GM19452 (cell line): ENCODE results near the gene LTV1.
A peak's percentile ranks its signal among the peaks of the same experiment; 100 is the strongest.
"Not testable (repeated sequence)": the region's sequence is repeated elsewhere in the genome, so short reads cannot be mapped to it uniquely, and the experiment has no call there.

Source experiments
- ATAC-seq: cut with Tn5 transposase; IDR thresholded peaks from one replicate; pipeline ENCODE4 v1.9.1; 2021; ENCODE audit not compliant: unreplicated experiment

Gene LTV1

DNA sequence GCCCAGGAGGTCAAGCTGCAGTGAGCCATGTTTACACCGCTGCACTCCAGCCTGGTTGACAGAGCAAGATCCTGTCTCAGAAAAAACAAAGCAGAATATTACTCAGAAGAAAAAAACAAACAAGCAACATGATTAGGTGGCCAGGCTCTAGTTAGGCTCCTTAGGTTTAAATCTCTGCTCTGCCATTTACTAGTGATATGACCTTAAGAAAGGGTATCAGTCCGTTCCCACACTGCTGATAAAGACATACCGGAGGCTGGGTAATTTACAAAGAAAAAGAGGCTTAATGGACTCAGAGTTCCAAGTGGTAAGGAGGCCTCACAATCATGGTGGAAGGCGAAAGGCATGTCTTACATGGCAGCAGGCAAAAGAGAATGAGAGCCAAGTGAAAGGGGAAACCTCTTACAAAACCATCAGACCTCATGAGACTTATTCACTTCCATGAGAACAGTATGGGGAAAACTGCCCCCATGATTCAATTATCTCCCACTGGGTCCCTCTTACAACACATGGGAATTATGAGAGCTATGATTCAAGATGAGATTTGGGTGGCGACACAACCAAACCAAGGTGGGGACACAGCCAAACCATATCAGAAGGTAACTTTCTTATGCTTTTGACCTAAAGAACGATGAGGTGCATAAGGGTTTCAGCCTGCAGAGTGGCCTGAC is 2.4 kb upstream of the LTV1 start:
- ATAC-seq = no peak

DNA sequence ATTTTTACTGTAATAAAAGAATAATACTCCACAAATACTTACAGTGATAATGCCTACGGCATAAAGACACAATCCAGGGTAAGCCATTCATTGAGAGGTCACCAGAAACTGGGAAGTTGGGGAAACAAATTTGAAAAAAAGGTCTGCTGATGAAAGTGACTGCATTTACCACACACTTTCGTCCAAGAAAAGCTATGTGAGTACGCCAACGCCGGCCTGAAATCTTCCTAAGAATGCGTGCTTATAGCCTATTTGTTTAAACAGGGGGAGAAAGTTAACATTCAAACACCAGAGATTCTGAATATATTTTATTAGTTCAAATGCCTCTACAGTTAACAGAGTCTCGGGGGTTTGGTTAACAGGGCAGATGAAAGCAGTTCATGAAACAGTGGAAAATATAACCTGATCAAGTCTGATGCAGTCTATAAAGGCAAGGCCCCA is 657 bp upstream of the LTV1 start:
- ATAC-seq = no peak

DNA sequence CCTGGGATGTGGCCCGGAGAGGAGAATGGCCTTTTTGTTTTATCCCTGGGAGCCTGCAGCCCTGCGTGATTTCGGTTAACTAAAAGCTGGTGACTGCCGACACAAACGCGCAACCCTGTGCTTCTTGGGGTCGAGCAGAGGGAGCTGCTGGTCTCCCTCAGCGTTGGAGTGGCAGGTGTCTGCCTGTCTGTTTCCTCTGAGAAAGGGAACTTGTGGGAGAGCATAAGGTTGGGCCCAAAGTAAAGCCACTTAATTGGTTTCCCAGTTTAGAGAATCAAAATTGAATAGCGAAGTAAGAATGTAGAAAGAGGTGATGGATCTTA is 500 bp downstream of the LTV1 start:
- no peak for ATAC-seq

DNA sequence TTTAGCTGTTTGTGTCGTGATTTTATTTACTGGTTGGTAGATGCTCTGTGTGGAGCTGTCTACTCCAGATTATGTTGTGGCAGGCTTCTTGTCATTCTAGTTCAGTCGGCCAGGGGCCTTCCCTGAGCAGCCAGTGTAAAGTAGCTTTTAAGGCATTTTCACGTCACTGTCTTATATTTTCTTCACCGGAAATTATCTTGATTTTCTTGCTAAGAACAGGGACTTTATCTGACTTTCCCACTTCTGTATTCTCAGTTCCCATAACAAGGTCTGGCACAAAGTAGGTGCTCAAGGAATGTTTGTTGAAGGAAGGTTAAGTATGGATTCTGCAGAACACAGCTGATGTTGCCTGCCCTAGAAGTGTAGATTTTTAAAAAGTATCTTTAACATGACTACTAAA is 868 bp downstream of the LTV1 start:
- no peak for ATAC-seq

DNA sequence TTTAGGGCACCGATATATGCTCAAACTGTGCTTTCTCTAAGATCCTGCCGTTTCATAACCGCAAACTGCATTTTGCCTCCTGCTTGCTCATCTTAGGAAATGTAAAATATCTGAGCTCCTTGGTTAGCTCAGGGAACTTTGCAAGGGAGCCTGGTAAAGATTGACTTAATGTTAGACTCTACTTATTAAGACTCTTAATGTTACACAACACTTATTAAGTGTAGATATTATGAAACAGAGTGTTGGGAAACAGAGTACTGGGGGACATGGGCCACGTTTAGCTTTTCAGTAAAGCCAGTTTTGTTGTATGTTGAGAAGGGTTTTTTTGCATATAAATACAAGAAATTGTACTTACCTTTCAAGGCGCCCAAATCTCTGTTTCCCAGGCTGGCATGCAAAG is 1.9 kb downstream of the LTV1 start:
- ATAC-seq = no peak

DNA sequence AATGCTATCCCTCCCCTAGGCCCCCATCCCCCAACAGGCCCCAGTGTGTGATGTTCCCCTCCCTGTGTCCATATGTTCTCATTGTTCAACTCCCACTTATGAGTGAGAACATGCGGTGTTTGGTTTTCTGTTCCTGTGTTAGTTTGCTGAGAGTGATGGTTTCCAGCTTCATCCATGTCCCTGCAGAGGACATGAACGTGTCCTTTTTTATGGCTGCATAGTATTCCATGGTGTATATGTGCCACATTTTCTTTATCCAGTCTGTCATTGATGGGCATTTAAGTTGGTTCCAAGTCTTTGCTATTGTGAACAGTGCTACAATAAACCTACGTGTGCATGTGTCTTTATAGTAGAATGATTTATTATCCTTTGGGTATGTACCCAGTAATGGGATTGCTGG is 8.6 kb downstream of the LTV1 start:
- ATAC-seq = not testable (repeated sequence)

DNA sequence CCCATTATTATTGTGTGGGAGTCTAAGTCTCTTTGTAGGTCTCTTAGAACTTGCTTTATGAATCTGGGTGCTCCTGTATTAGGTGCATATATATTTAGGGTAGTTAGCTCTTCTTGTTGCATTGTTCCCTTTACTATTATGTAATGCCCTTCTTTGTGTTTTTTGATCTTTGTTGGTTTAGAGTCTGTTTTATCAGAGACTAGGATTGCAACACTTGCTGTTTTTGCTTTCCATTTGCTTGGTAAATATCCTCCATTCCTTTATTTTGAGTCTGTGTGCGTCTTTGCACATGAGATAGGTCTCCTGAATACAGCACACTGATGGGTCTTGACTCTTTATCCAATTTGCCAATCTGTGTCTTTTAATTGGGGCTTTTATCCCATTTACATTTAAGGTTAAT is 11.9 kb downstream of the LTV1 start:
- ATAC-seq = not testable (repeated sequence)

DNA sequence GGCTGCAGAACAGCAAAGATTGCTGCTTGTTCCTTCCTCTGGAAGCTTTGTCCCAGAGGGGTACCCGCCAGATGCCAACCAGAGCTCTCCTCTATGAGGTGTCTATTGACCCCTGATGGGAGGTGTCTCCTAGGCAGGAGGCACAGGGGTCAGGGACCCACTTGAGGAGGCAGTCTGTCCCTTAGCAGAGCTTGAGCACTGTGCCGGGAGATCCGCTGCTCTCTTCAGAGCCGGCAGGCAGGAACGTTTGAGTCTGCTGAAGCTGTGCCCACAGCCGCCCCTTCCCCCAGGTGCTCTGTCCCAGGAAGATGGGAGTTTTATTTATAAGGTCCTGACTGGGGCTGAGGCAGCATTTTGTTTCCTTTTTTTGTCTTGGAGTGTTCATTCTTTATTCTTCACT is 13.6 kb downstream of the LTV1 start:
- ATAC-seq = not testable (repeated sequence)

DNA sequence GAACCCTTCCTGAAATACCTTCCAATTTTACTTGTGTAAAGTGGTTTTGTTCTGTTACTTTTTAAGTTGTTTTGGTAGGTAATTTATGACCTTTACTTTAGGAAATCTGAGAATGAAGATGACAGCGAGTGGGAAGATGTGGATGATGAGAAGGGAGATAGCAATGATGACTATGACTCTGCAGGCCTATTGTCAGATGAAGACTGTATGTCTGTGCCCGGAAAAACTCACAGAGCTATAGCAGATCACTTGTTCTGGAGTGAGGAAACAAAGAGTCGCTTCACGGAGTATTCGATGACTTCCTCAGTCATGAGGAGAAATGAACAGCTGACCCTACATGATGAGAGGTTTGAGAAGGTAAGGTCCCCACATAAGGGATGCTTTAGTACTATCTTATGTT is 14.5 kb downstream of the LTV1 start:
- no peak for ATAC-seq

DNA sequence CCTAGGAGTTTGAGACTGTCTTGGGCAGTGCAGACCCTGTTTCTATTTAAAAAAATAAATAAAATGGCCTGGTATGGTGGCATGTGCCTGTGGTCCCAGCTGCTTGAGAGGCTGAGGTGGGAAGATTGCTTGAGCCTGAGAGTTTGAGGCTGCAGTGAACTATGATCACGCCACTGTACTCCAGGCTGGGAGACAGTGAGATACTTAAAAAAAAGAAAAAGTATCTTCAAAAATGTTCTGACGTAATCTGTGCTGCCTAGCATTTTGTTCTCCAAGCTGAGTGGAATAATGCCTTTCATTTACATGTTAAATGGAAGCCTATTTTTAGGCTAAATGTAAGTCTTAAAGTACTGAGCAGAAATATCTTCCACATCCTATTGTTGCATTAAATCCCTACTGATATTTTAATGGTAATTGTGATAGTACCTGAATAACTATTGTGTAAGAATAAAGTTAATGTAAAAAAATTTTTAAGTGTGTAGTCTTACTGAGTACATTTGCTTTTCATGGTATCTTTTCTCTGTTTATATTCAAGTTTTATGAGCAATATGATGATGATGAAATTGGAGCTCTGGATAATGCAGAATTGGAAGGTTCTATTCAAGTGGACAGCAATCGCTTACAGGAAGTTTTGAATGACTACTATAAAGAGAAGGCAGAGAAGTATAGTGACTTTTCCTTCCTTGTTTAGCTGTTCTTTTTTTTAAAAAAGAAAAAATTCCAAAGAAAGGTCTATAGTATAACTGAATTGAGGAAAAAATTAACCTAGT is 16.9 kb downstream of the LTV1 start:
- no peak for ATAC-seq

DNA sequence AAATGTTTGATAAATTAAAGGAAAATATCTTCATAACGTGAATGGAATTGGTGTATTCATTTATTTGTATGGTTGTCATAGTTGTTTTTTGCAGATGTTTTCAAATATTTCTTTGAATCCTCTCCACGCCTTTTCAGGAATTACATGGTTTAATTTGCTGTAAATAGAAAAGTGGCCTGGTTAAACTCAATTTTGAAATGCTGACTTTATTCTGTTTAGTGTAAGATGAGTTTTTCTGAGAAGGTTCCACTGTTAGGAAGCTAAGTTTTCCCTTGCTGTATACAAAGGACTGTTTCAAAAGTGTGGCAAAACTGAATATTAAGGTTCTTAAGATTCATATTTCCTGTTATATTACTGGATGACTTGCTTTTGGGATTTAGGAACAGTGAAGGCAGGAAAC is 20.6 kb downstream of the LTV1 start:
- ATAC-seq = no peak

DNA sequence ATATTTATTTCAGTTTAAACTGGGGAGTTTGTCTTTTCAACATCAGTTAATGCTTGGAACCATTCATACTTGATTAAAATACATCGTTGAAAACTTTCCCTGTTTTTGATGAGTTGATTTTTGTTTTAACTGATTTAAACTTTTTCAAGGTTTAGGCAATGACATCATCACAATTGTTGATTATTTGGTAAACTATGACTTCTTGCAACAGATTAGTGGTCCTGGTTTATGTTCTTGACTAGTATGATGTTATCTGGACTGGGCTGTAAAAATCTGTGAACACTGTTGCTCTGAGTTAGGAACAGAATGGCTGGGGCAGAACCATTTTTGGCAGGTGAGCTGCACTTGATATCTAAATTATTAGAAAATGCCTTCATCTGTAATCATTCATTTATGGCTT is 21.1 kb downstream of the LTV1 start, which contains the start of gene ZC2HC1B:
ZC2HC1B (plus strand) TSS at position 241 of the 400 bp plus-strand sequence; CDS start at position 307, 66 bp downstream.
- no peak for ATAC-seq

DNA sequence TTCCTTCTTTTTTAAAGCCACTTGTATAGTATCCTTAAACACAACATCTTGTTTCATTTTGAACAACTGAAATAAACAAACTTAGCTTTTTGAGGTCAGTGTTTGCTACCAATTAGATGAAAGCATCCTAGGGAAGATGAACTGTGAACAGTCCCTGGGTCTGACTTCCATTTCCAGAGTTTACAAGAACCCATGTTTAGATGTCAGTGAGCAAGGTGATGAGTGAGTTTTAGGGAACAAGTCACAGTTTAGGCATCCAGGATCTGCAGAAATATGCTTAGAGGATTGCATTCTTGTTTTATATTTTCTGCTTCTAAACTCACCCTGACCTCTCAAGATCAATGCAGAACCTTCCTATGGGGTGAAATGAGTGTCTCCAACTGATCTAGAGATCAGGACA is 24.1 kb downstream of the LTV1 start:
- no peak for ATAC-seq

DNA sequence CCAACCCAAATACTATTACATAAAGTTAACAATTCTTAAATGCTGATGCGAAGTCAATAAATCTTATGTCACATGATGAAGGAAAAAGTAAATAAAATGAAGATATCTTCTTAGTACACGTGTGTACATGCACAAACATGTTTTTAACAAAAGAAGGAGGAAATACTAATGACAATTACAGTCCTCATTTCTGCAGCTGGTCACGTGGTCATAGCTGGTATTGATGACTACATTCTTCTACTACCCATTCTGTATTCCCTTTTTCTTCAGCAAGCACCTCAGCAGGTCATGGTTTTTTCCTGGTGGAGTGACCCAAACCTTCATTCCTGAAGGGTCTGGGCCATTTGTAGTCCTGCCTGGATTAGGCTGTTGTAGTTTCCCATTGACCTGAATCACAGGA is 25.7 kb downstream of the LTV1 start:
- not testable (repeated sequence) for ATAC-seq

DNA sequence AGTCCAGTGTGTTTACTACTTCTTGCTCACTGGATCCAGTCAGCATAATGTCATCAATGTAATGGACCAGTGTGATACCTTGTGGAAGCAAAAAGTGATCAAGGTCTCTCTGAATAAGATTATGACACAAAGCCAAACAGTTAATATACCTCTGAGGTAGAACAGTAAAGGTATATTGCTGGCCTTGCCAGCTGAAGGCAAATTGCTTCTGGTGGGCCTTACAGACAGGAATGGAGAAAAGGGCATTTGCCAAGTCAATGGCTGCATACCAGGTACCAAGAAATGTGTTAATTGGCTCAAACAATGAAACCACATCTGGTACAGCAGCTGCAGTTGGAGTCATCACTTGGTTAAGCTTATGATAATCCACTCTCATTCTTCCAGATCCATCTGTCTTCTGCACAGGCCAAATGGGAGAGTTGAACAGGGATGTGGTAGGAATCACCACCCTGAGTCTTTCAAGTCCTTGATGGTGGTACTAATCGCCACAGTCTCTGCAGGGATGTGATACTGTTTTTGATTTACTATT is 28.1 kb downstream of the LTV1 start:
- not testable (repeated sequence) for ATAC-seq

DNA sequence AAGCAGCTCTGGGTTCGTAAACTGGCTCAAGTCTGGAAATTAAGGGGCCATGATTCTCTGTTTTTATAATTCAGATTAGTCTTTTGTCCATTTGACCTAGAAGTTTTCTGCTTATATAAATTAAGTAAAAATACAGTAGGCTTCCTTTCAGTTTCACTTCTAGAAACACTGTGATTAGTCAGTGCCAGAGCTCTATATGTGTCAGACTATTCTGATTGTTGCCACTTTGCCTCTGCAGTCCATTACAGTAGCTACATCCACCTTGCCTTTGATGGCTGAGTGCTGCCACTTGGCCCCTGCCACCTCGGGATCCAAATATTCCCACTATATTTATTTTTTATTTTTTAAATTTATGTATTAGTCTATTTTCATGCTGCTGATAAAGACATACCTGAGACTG is 29.1 kb downstream of the LTV1 start:
- ATAC-seq = peak; percentile 84

DNA sequence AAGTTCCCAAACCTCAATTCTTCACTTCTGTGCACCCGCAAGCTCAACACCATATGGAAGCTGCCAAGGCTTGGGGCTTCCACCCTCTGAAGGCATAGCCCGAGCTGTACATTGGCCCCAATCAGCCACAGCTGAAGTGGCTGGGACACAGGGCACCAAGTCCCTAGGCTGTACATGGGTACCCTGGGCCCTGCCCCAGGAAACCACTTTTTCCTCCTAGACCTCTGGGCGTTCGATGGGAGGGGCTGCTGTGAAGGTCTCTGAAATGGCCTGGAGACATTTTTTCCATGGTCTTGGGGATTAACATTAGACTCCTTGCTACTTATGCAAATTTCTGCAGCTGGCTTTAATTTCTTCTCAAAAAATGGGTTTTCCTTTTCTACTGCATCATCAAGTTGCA is 30.5 kb downstream of the LTV1 start:
- ATAC-seq = not testable (repeated sequence)

DNA sequence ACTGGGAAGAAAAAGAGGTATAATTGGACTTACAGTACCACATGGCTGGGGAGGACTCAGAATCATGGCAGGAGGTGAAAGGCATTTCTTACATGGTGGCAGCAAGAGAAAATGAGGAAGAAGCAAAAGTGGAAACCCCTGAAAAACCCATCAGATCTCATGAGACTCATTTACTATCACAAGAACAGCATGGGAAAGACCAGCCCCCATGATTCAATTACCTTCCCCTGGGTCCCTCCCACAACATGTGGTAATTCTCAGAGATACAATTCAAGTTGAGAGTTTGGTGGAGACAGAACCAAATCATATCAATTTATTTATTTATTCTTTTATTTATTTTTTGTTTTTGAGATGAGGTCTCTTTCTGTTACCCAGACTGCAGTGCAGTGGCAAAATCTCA is 31.4 kb downstream of the LTV1 start:
- ATAC-seq = not testable (repeated sequence)

DNA sequence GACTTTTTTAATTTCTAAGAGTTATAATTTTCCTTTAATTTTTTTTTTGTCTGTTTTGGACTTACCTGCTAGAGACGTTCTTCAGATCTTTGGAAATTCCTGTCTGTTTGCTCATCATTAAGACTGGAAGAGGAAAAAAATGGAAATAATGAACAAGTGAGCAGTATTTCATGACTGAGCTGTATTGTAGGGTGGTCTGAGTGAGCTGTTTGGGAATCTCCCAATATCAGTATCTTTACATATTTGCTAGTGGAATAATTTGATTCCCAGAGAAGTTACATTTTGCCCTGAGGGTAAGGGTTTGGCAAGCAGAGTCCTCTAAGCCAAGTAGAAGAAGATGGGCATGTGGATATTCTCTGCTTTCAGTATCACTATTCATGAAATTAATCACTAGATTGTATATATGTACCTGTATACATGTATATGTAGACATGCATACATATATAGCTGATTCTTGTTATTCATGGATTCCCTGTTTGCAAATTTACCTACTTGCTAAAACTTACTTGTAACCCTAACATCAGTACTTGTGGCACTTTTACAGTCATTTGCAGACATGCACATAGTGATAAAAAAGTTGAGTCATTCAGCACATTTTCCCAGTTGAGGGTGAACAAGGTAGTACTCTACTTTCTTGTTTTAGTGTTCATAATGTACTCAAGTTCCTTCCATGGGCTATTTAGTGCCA is 34.6 kb downstream of the LTV1 start:
- ATAC-seq = no peak

DNA sequence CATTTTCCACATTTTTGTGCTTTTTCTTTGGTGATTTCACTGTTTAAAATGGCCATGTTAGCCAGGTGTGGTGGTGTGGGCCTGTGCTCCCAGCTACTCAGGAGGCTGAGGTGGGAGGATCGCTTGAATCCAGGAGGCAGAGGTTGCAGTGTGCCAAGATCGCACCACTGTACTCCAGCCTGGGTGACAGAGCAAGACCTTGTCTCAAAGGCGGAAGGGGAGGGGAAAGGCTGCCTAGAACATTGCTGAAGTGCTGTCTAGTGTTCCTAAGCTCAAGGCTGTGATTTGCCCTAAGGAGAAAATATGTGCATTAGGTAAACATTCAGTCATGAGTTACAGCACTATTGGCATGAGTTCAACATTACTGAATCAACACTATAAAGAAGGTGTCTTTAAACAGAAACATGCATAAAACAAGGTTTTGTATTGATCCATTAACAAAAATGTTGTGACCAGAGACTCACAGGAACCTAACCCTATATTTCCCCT is 35.2 kb downstream of the LTV1 start:
- no peak for ATAC-seq

DNA sequence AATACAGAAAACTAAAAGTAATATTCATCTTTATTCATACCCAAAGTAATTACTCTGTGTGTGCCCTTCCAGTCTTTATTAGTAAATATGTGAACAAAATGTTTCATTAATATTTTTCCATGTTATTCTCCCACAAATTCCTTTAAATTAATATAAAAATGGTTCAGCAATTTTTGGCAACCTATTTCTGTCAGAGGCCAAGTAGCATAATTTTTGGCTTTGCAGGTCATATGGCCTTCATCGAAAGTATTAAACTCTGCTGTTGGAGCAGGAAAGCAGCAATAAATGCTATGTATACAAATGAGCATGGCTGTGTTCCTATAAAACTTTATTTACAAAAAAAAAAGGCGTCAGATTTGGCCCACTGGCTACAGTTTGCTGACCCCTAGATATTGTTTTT is 37.3 kb downstream of the LTV1 start:
- ATAC-seq = no peak
